ENCODE measurements around the gene EML4.

The EML4 gene

GRCh38 chr2:42192652-42193566 lies 23.8 kb downstream of the EML4 start:
- no peak for DNase-seq (ENCODE audit: extremely low read depth in 1 of 2, low read depth in 1 of 2)

- DNase-seq (ENCODE audit: extremely low read depth in 1 of 2, low read depth in 1 of 2), result no peak
Measured at GRCh38 chr2:42193722-42194187, 24.6 kb downstream of the EML4 start.

GRCh38 chr2:42194428-42194827 lies 25.3 kb downstream of the EML4 start:
- DNase-seq (ENCODE audit: extremely low read depth in 1 of 2, low read depth in 1 of 2), result no peak

GRCh38 chr2:42195559-42195958 lies 26.4 kb downstream of the EML4 start:
- no peak for DNase-seq (ENCODE audit: extremely low read depth in 1 of 2, low read depth in 1 of 2)

- no peak for DNase-seq (ENCODE audit: extremely low read depth in 1 of 2, low read depth in 1 of 2)
Measured at GRCh38 chr2:42196070-42196402, 26.9 kb downstream of the EML4 start.

GRCh38 chr2:42196403-42197267 lies 27.5 kb downstream of the EML4 start:
- DNase-seq (ENCODE audit: extremely low read depth in 1 of 2, low read depth in 1 of 2), result no peak

GRCh38 chr2:42197792-42198191 lies 28.6 kb downstream of the EML4 start:
- no peak for DNase-seq (ENCODE audit: extremely low read depth in 1 of 2, low read depth in 1 of 2)

- no peak for DNase-seq (ENCODE audit: extremely low read depth in 1 of 2, low read depth in 1 of 2)
Measured at GRCh38 chr2:42198466-42198865, 29.3 kb downstream of the EML4 start.

- DNase-seq (ENCODE audit: extremely low read depth in 1 of 2, low read depth in 1 of 2), result no peak
Measured at GRCh38 chr2:42199002-42199401, 29.8 kb downstream of the EML4 start.

- no peak for DNase-seq (ENCODE audit: extremely low read depth in 1 of 2, low read depth in 1 of 2)
Measured at GRCh38 chr2:42199626-42200025, 30.5 kb downstream of the EML4 start.

GRCh38 chr2:42200926-42201855 lies 32.0 kb downstream of the EML4 start:
- DNase-seq (ENCODE audit: extremely low read depth in 1 of 2, low read depth in 1 of 2), result no peak

GRCh38 chr2:42202634-42203008 lies 33.5 kb downstream of the EML4 start:
- DNase-seq (ENCODE audit: extremely low read depth in 1 of 2, low read depth in 1 of 2), result no peak

- no peak for DNase-seq (ENCODE audit: extremely low read depth in 1 of 2, low read depth in 1 of 2)
Measured at GRCh38 chr2:42203792-42204191, 34.6 kb downstream of the EML4 start.

GRCh38 chr2:42205337-42205736 lies 36.2 kb downstream of the EML4 start:
- no peak for DNase-seq (ENCODE audit: extremely low read depth in 1 of 2, low read depth in 1 of 2)

GRCh38 chr2:42207826-42208225 lies 38.7 kb downstream of the EML4 start:
- DNase-seq (ENCODE audit: extremely low read depth in 1 of 2, low read depth in 1 of 2), result no peak

GRCh38 chr2:42210203-42210602 lies 41.0 kb downstream of the EML4 start:
- DNase-seq (ENCODE audit: extremely low read depth in 1 of 2, low read depth in 1 of 2), result no peak

- DNase-seq (ENCODE audit: extremely low read depth in 1 of 2, low read depth in 1 of 2), result no peak
Measured at GRCh38 chr2:42211291-42211690, 42.1 kb downstream of the EML4 start.

- DNase-seq (ENCODE audit: extremely low read depth in 1 of 2, low read depth in 1 of 2), result no peak
Measured at GRCh38 chr2:42214669-42215068, 45.5 kb downstream of the EML4 start.

- DNase-seq (ENCODE audit: extremely low read depth in 1 of 2, low read depth in 1 of 2), result no peak
Measured at GRCh38 chr2:42216694-42217093, 47.5 kb downstream of the EML4 start.

GRCh38 chr2:42217307-42217706 lies 48.2 kb downstream of the EML4 start:
- DNase-seq (ENCODE audit: extremely low read depth in 1 of 2, low read depth in 1 of 2), result no peak

GRCh38 chr2:42217914-42218313 lies 48.8 kb downstream of the EML4 start:
- DNase-seq (ENCODE audit: extremely low read depth in 1 of 2, low read depth in 1 of 2), result no peak

All from activated CD8-positive, alpha-beta memory T cell treated with anti-CD3 and anti-CD28 coated beads for 1 hour (primary cell).